MM.1S (cell line): ENCODE results near the gene MCM9.
"Not testable (repeated sequence)": the region's sequence is repeated elsewhere in the genome, so short reads cannot be mapped to it uniquely, and the experiment has no call there.

Experiments
- DNase-seq: peaks from one replicate; pipeline ENCODE4 v3.0.0-alpha.2; 2015
- H2AFZ ChIP-seq: fragments of 300-600 bp; sonication (generic); 2 replicates; pipeline ENCODE4 v1.6.0; 2016; ENCODE audit warnings: antibody characterized with exemption, low read length
- H3F3A ChIP-seq: fragments of 300-600 bp; sonication (generic); 2 replicates; pipeline ENCODE4 v1.6.1; 2016; ENCODE audit warnings: mild to moderate bottlenecking, antibody characterized with exemption, low read length, moderate library complexity, mixed read lengths; ENCODE audit not compliant: insufficient read depth
- H3K27ac ChIP-seq: fragments of 300-600 bp; sonication (generic); 2 replicates; pipeline ENCODE4 v1.5.1; 2016; ENCODE audit warnings: mild to moderate bottlenecking, low read length
- H3K27me3 ChIP-seq: fragments of 300-600 bp; sonication (generic); replicated peaks from 2 replicates; pipeline ENCODE4 v1.6.0; 2016; ENCODE audit warnings: low read length; ENCODE audit not compliant: insufficient read depth
- H3K36me3 ChIP-seq: fragments of 300-600 bp; sonication (generic); replicated peaks from 2 replicates; pipeline ENCODE4 v1.6.1; 2016; ENCODE audit warnings: mild to moderate bottlenecking, low read length, mixed read lengths; ENCODE audit not compliant: insufficient read depth
- H3K4me1 ChIP-seq: fragments of 300-600 bp; sonication (generic); 2 replicates; pipeline ENCODE4 v1.6.1; 2016; ENCODE audit warnings: low read length, mixed read lengths
- H3K4me2 ChIP-seq: fragments of 300-600 bp; sonication (generic); 2 replicates; pipeline ENCODE4 v1.6.0; 2016; ENCODE audit warnings: low read depth, low read length
- H3K4me3 ChIP-seq: fragments of 300-600 bp; sonication (generic); 2 replicates; pipeline ENCODE4 v1.5.1; 2016; ENCODE audit warnings: low read length, mixed read lengths
- H3K79me2 ChIP-seq: fragments of 300-600 bp; sonication (generic); 2 replicates; pipeline ENCODE4 v1.6.1; 2016; ENCODE audit warnings: mixed run types, low read length, mixed read lengths
- H3K9ac ChIP-seq: fragments of 300-600 bp; sonication (generic); 2 replicates; pipeline ENCODE4 v1.6.1; 2016; ENCODE audit warnings: low read length, mixed read lengths
- H3K9me2 ChIP-seq: fragments of 300-600 bp; sonication (generic); replicated peaks from 2 replicates; pipeline ENCODE4 v1.6.1; 2016; ENCODE audit warnings: mild to moderate bottlenecking, low read length, mixed read lengths; ENCODE audit not compliant: insufficient read depth
- H3K9me3 ChIP-seq: fragments of 300-600 bp; sonication (generic); replicated peaks from 2 replicates; pipeline ENCODE4 v1.6.1; 2016; ENCODE audit warnings: mild to moderate bottlenecking, low read length, mixed read lengths; ENCODE audit not compliant: insufficient read depth
- H4K20me1 ChIP-seq: fragments of 300-600 bp; sonication (generic); 2 replicates; pipeline ENCODE4 v1.6.1; 2016; ENCODE audit warnings: mild to moderate bottlenecking, low read length, moderate library complexity, mixed read lengths; ENCODE audit not compliant: insufficient read depth
- EZH2 ChIP-seq: fragments of 300-600 bp; sonication (generic); optimal IDR thresholded peaks from 2 replicates; pipeline ENCODE3; 2017; ENCODE audit warnings: low read depth, mild to moderate bottlenecking, antibody characterized with exemption, low read length, mixed read lengths
- EZH2phosphoT487 ChIP-seq: fragments of 300-600 bp; sonication (generic); IDR thresholded peaks from 2 replicates; pipeline ENCODE4 v1.6.1; 2018; ENCODE audit warnings: antibody characterized with exemption, low read length
- TF ChIP-seq, protein P1 (sequence below): fragments of 300-600 bp; sonication (generic); IDR thresholded peaks from 2 replicates; pipeline ENCODE4 v1.5.1; 2016; ENCODE audit warnings: antibody characterized with exemption, low read length, mixed read lengths

The MCM9 gene

DNA sequence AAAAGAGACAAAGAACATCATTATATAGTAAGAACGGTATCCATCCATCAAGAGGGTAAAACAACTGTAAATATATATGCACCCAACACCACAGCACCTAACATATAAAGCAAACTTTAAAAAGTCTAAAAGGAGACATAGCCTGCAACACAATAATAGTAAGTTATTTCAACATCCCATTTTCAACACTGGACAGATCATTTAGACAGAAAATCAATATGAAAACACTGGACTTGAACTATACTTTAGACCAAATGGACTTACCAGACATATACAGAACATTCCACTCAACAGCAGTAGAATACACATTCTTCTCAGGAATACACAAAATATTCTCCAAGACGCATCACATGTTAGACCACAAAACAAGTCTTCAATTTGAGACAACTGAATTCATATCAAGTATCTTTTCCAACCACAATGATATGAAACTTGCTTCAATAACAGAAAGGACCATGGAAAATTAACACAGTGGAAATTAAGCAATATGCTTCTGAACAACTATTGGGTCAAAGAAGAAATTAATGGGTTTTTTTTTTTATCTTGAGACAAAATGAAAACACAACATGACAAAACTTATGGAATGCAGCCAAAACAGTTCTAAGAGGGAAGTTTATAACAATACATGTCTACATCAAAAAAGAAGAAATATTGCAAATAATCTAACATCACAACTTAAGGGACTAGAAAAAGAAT, 64.9 kb downstream of the MCM9 start:
- H3K36me3 ChIP-seq = no peaks in the 10 kb centered on the region
- H3K9me2 ChIP-seq = no peaks in the 10 kb centered on the region
- H3K4me2 ChIP-seq = no peak overlapping the region
- TF ChIP-seq, protein P1, sequence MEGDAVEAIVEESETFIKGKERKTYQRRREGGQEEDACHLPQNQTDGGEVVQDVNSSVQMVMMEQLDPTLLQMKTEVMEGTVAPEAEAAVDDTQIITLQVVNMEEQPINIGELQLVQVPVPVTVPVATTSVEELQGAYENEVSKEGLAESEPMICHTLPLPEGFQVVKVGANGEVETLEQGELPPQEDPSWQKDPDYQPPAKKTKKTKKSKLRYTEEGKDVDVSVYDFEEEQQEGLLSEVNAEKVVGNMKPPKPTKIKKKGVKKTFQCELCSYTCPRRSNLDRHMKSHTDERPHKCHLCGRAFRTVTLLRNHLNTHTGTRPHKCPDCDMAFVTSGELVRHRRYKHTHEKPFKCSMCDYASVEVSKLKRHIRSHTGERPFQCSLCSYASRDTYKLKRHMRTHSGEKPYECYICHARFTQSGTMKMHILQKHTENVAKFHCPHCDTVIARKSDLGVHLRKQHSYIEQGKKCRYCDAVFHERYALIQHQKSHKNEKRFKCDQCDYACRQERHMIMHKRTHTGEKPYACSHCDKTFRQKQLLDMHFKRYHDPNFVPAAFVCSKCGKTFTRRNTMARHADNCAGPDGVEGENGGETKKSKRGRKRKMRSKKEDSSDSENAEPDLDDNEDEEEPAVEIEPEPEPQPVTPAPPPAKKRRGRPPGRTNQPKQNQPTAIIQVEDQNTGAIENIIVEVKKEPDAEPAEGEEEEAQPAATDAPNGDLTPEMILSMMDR = no peak
- no peak for TF ChIP-seq EZH2
- no peak for TF ChIP-seq EZH2phosphoT487
- H3K4me1 ChIP-seq = no peaks in the 10 kb centered on the region
- no peaks in the 10 kb centered on the region for H3K9me3 ChIP-seq
- no peak overlapping the region for H3K4me3 ChIP-seq
- DNase-seq = no peak
- H4K20me1 ChIP-seq = no peaks in the 10 kb centered on the region
- no peak overlapping the region for H3K9ac ChIP-seq
- H2AFZ ChIP-seq = no peak overlapping the region
- no peak overlapping the region for H3K27ac ChIP-seq
- no peaks in the 10 kb centered on the region for H3F3A ChIP-seq
- H3K79me2 ChIP-seq = no peaks in the 10 kb centered on the region
- no peaks in the 10 kb centered on the region for H3K27me3 ChIP-seq

DNA sequence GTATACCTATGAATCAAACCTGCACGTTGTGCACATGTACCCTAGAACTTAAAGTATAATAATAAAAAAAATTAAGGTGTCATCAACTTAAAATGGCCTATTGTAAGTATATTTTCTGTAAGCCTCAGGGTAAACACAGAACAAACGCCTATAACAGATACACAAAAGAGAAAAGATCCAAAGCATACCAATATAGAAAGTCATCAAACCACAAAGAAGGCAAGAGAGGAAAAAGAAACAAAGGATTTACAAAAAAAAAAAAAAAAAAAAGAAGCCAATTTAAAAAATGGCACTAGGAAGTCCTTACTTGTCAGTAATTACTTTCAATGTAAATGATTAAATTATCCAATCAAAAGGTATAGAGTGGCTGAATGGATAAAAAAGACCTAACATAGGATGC, 65.6 kb downstream of the MCM9 start:
- Histone ChIP-seq H3K9me2 (no peaks in the 10 kb centered on the region), H2AFZ (no peak overlapping the region), H3K36me3 (no peaks in the 10 kb centered on the region), H3F3A (no peaks in the 10 kb centered on the region), H3K27me3 (no peaks in the 10 kb centered on the region), H3K4me1 (no peaks in the 10 kb centered on the region), H3K4me3 (no peak overlapping the region), H3K79me2 (no peaks in the 10 kb centered on the region), H3K9me3 (no peaks in the 10 kb centered on the region), H4K20me1 (no peaks in the 10 kb centered on the region), H3K9ac (no peak overlapping the region), H3K4me2 (no peak overlapping the region), H3K27ac (no peak overlapping the region)
- TF ChIP-seq EZH2phosphoT487 = no peak
- TF ChIP-seq EZH2 = no peak
- DNase-seq = no peak

DNA sequence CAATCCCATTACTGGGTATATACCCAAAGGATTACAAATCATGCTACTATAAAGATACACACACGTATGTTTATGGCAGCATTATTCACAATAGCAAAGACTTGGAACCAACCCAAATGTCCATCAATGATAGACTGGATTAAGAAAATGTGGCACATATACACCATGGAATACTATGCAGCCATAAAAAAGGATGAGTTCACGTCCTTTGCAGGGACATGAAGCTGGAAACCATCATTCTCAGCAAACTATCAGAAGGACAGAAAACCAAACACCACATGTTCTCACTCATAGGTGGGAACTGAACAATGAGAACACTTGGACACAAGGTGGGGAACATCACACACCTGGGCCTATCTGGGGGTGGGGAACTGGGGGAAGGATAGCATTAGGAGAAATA, 66.1 kb downstream of the MCM9 start:
- not testable (repeated sequence) for DNase-seq, H4K20me1 ChIP-seq, H3K79me2 ChIP-seq, H3K36me3 ChIP-seq, H3K9me2 ChIP-seq, H2AFZ ChIP-seq, H3K4me1 ChIP-seq, H3F3A ChIP-seq, H3K27ac ChIP-seq, H3K9me3 ChIP-seq, H3K4me2 ChIP-seq, H3K9ac ChIP-seq, H3K4me3 ChIP-seq, H3K27me3 ChIP-seq

DNA sequence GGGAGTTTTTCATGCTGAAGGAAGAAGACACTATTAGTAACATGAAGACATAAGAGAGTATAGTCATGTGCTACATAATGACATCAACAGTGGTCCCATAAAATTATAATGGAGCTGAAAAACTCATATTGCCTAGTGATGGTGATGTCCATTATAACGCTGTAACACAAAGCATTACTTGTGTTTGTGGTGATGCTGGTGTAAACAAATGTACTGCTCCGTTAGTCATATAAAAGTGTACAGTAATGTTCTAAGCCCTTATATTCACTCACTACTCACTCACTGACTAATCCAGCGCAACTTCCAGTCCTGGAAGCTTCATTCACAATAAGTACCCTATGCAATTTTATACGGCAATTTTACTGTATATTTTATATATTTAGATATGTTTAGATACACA, 67.8 kb downstream of the MCM9 start:
- H3K4me3 ChIP-seq = no peak overlapping the region
- no peaks in the 10 kb centered on the region for H4K20me1 ChIP-seq
- H3K27ac ChIP-seq = no peak overlapping the region
- H3F3A ChIP-seq = no peaks in the 10 kb centered on the region
- DNase-seq = no peak
- no peaks in the 10 kb centered on the region for H3K27me3 ChIP-seq
- H3K36me3 ChIP-seq = no peaks in the 10 kb centered on the region
- H3K4me2 ChIP-seq = no peak overlapping the region
- no peak overlapping the region for H2AFZ ChIP-seq
- H3K9me2 ChIP-seq = no peaks in the 10 kb centered on the region
- H3K9me3 ChIP-seq = no peaks in the 10 kb centered on the region
- no peaks in the 10 kb centered on the region for H3K4me1 ChIP-seq
- TF ChIP-seq EZH2phosphoT487 = no peak
- TF ChIP-seq, protein P1 = no peak
- TF ChIP-seq EZH2 = no peak
- no peaks in the 10 kb centered on the region for H3K79me2 ChIP-seq
- no peak overlapping the region for H3K9ac ChIP-seq
